Heart left ventricle (tissue), 16 donors: ENCODE results near the gene ME1. TPM values are rescaled to one million over a fixed set of nuclear protein-coding genes. Genes with fewer than 3 reads are reported as not detected.
"Not testable (repeated sequence)": the region's sequence is repeated elsewhere in the genome, so short reads cannot be mapped to it uniquely, and the experiment has no call there.

Experiments
- ATAC-seq, 4 donors: fragments of 200-7000 bp; cut with Tn5 transposase; one replicate each; pipeline ENCODE4 v1.9.1; 2020 to 2022; ENCODE audit warnings: moderate library complexity in 4 of 4, mild to moderate bottlenecking in 3 of 4, moderate number of reproducible peaks in 1 of 4
- DNase-seq, 5 donors: peaks; one replicate each; pipeline ENCODE4 v3.0.0-alpha.2; 2020
- H3K27ac ChIP-seq, 12 donors: fragments of 200-600 bp; sonication (generic) in 4 of 12; one replicate each; pipeline versions ENCODE4 v1.5.0 to v1.8.0; 2016 to 2022; ENCODE audit warnings: mild to moderate bottlenecking in 2 of 12
- H3K27me3 ChIP-seq, 9 donors: fragments of 200-600 bp; sonication (generic) in 2 of 9; one replicate each; pipeline versions ENCODE4 v1.5.1 to v1.8.0; 2016 to 2022; ENCODE audit warnings: mild to moderate bottlenecking in 3 of 9
- H3K36me3 ChIP-seq, 9 donors: fragments of 200-600 bp; sonication (generic) in 2 of 9; one replicate each; pipeline versions ENCODE4 v1.5.0 to v1.8.0; 2018 to 2022; ENCODE audit warnings: mild to moderate bottlenecking in 2 of 9
- H3K4me1 ChIP-seq, 12 donors: fragments of 200-600 bp; sonication (generic) in 4 of 12; one replicate each; pipeline versions ENCODE4 v1.5.0 to v1.8.0; 2016 to 2022; ENCODE audit warnings: mild to moderate bottlenecking in 3 of 12
- H3K4me3 ChIP-seq, 12 donors: fragments of 200-600 bp; sonication (generic) in 4 of 12; one replicate each; pipeline versions ENCODE4 v1.5.0 to v1.8.0; 2017 to 2022; ENCODE audit warnings: mild to moderate bottlenecking in 9 of 12, moderate library complexity in 4 of 12
- H3K9me3 ChIP-seq, 12 donors: fragments of 200-600 bp; sonication (generic) in 4 of 12; one replicate each; pipeline versions ENCODE4 v1.5.0 to v1.8.0; 2016 to 2022; ENCODE audit warnings: mild to moderate bottlenecking in 1 of 12
- CTCF ChIP-seq, 12 donors: fragments of 200-600 bp; sonication (generic) in 4 of 12; IDR thresholded peaks; one replicate each; pipeline versions ENCODE4 v1.5.0 to v1.8.0; 2018 to 2022; ENCODE audit warnings: antibody characterized with exemption in 12 of 12, mild to moderate bottlenecking in 5 of 12
- POLR2A ChIP-seq, 2 donors: fragments of 450-650 bp; IDR thresholded peaks; one replicate each; pipeline ENCODE4 v1.6.1; 2017; ENCODE audit warnings: antibody characterized with exemption in 2 of 2, mild to moderate bottlenecking in 2 of 2, moderate library complexity in 2 of 2
- WGBS, 4 donors: extraction: QIAGEN DNeasy Blood & Tissue Kit in 2 of 4; methylation state at CpG; one replicate each; pipeline versions ENCODE4 v1.1.5 to v1.1.7; 2013 to 2018; 5-methylcytosine and 5-hydroxymethylcytosine counted together
- intact Hi-C, 10 donors: fragments of 100-400 bp; cut with DNase I; formaldehyde crosslinking; loops; one replicate each; pipeline versions ENCODE4 v1.11.1 to v1.14.2; 2022
- polyA plus RNA-seq, 2 donors: library from polyadenylated mRNA; stranded (reverse); fragments of 200-250 nt; gene quantifications; one replicate each; pipeline ENCODE4 v1.2.3, GENCODE V29; 2013
- total RNA-seq, 9 donors: library from RNA; depleted of rRNA in 2 of 9; stranded (reverse); fragments of >200 nt in 2 of 9; fragmentation: NEBNext Ultra II Directional in 3 of 9; extraction: Animal tissue kit (Norgen Biotek cat#: 25700) in 3 of 9; gene quantifications; one replicate each; pipeline versions ENCODE4 v1.1.0 to v1.2.4, GENCODE V29; 2016 to 2023
- donor health status: ischemic (EF 13 %, LVEDD 7.1; RV severe dilation, severe dysfunction).
- donor health status: healthy with polysubstance abuse.
- donor health status: DM: no; HTN: yes; CAD: no.
- donor health status: DM: no; HTN: no; CAD: no.
- donor health status: ischemic (EF 25% LVEDD 6.9; RV normal size, moderate dysfunction).
- donor health status: ischemic (EF 25% LVEDD 5.7; RV mildly dilated, moderate dysfunction).
- donor health status: healthy.
- donor health status: DM: yes; HTN: yes; CAD: no.
- donor health status: ischemic (EF 35%, LVEDD 5.7; RV mildly dilated, moderate dysfunction).
- donor health status: nonischemic (EF 11% LVEDD 7.7; RV severe dilation, severe dysfunction).
- donor health status: DM: yes; HTN: yes; CAD: no.
- donor health status: PGD.
- donor health status: ischemic (EF 29% LVEDD 5.4; RV normal size, mild dysfunction).
- donor health status: nonischemic (EF 23%, LVEDD 6.1; RV moderate dilation, normal function).

Gene ME1
- total and polyA plus RNA-seq, 11 donors, result 7.0 to 28.5 (median 18.1) TPM

- no peak for ATAC-seq
- Histone ChIP-seq H3K27me3 (no peaks in the 10 kb centered on the region), H3K27ac (no peak overlapping the region), H3K4me1 (peaks cover 0 to 5% (median 0%) of the 10 kb centered on the region in 12 donors), H3K9me3 (peaks cover 0 to 3% (median 0%) of the 10 kb centered on the region in 12 donors), H3K4me3 (no peak overlapping the region), H3K36me3 (peaks cover 0 to 5% (median 0%) of the 10 kb centered on the region in 9 donors)
- intact Hi-C loops, result no loop called here
- DNase-seq, result no peak
- no peak for TF ChIP-seq CTCF (IDR thresholded peaks at IDR 0.05)
- TF ChIP-seq POLR2A (IDR thresholded peaks at IDR 0.05), result no peak
- 92 to 96% (median 93%) methylated on average over 3 of the region's 3 CpGs for WGBS, 4 donors
Measured at GRCh38 chr6:83257791-83258190, 173.1 kb downstream of the ME1 start.

- H3K9me3 ChIP-seq, H3K36me3 ChIP-seq, H3K4me3 ChIP-seq, DNase-seq, ATAC-seq, H3K27me3 ChIP-seq, H3K27ac ChIP-seq, intact Hi-C loops, H3K4me1 ChIP-seq: not testable (repeated sequence)
- WGBS, 4 donors, result 94 to 99% (median 96%) methylated on average over 3 of the region's 3 CpGs
Measured at GRCh38 chr6:83256719-83257118, 174.1 kb downstream of the ME1 start.

GRCh38 chr6:83252719-83253118 lies 178.1 kb downstream of the ME1 start:
- no peak for TF ChIP-seq CTCF (IDR thresholded peaks at IDR 0.05)
- no peak for TF ChIP-seq POLR2A (IDR thresholded peaks at IDR 0.05)
- WGBS, 4 donors, result 84 to 95% (median 93%) methylated on average over 1 of the region's 1 CpG
- H3K9me3 ChIP-seq, result no peaks in the 10 kb centered on the region
- no peak overlapping the region for H3K4me3 ChIP-seq
- intact Hi-C loops, result no loop called here
- H3K4me1 ChIP-seq, result no peaks in the 10 kb centered on the region
- ATAC-seq (no peak), DNase-seq (no peak)
- peaks cover 0 to 11% (median 0%) of the 10 kb centered on the region in 9 donors for H3K36me3 ChIP-seq
- no peak overlapping the region for H3K27ac ChIP-seq
- H3K27me3 ChIP-seq, result no peaks in the 10 kb centered on the region

- no peak overlapping the region for H3K27ac ChIP-seq
- no peaks in the 10 kb centered on the region for H3K27me3 ChIP-seq
- intact Hi-C loops, result no loop called here
- DNase-seq (no peak), ATAC-seq (no peak)
- H3K9me3 ChIP-seq, result no peaks in the 10 kb centered on the region
- H3K4me1 ChIP-seq, result no peaks in the 10 kb centered on the region
- no peak overlapping the region for H3K4me3 ChIP-seq
- H3K36me3 ChIP-seq, result peaks cover 0 to 11% (median 0%) of the 10 kb centered on the region in 9 donors
- TF ChIP-seq POLR2A (IDR thresholded peaks at IDR 0.05), result no peak
Measured at GRCh38 chr6:83250235-83250634, 180.6 kb downstream of the ME1 start.

- Histone ChIP-seq H3K27ac (no peak overlapping the region), H3K4me1 (no peaks in the 10 kb centered on the region), H3K27me3 (no peaks in the 10 kb centered on the region), H3K36me3 (peaks cover 0 to 9% (median 0%) of the 10 kb centered on the region in 9 donors), H3K4me3 (no peak overlapping the region), H3K9me3 (no peaks in the 10 kb centered on the region)
- ATAC-seq, result no peak
- no peak for DNase-seq
- no peak for TF ChIP-seq CTCF (IDR thresholded peaks at IDR 0.05)
- TF ChIP-seq POLR2A (IDR thresholded peaks at IDR 0.05), result no peak
- WGBS, 4 donors, result 80 to 93% (median 82%) methylated on average over 3 of the region's 3 CpGs
- intact Hi-C loops, result no loop called here
Measured at GRCh38 chr6:83247471-83247870, 183.4 kb downstream of the ME1 start.
